Middle frontal gyrus (tissue), 1 donor: ENCODE measurements around the gene PLXNA4.

ENCODE experiments used
- DNase-seq: peaks from one replicate; pipeline ENCODE4 v3.0.0-alpha.2; 2015; ENCODE audit warnings: low spot score; ENCODE audit errors: extremely low spot score

PLXNA4 gene

GRCh38 chr7:132592231-132592920 is 16.1 kb upstream of the PLXNA4 start:
- DNase-seq = no peak

GRCh38 chr7:132590162-132590561 is 13.9 kb upstream of the PLXNA4 start:
- DNase-seq = no peak

GRCh38 chr7:132588596-132588995 is 12.3 kb upstream of the PLXNA4 start:
- DNase-seq = no peak

- DNase-seq = peak; percentile 50
Measured at GRCh38 chr7:132584796-132585494, 8.7 kb upstream of the PLXNA4 start.

- DNase-seq = no peak
Measured at GRCh38 chr7:132581431-132581830, 5.2 kb upstream of the PLXNA4 start.

GRCh38 chr7:132580717-132581285 is 4.5 kb upstream of the PLXNA4 start:
- peak; percentile 39 for DNase-seq

GRCh38 chr7:132580277-132580676 is 4.0 kb upstream of the PLXNA4 start:
- DNase-seq = no peak

- DNase-seq = no peak
Measured at GRCh38 chr7:132579260-132579899, 3.1 kb upstream of the PLXNA4 start.

- no peak for DNase-seq
Measured at GRCh38 chr7:132578826-132579225, 2.6 kb upstream of the PLXNA4 start.

- DNase-seq = no peak
Measured at GRCh38 chr7:132578050-132578370, 1.7 kb upstream of the PLXNA4 start.

GRCh38 chr7:132577206-132578049 is 1.2 kb upstream of the PLXNA4 start:
- DNase-seq = peak; percentile 60

GRCh38 chr7:132576721-132577085 is 433 bp upstream of the PLXNA4 start:
- no peak for DNase-seq

- DNase-seq = peak; percentile 22
Measured at GRCh38 chr7:132575419-132575981, 770 bp downstream of the PLXNA4 start.

- no peak for DNase-seq
Measured at GRCh38 chr7:132574223-132574622, 2.0 kb downstream of the PLXNA4 start.

- DNase-seq = no peak
Measured at GRCh38 chr7:132573251-132573955, 2.9 kb downstream of the PLXNA4 start.

GRCh38 chr7:132572526-132572925 is 3.7 kb downstream of the PLXNA4 start:
- no peak for DNase-seq

- no peak for DNase-seq
Measured at GRCh38 chr7:132571970-132572369, 4.3 kb downstream of the PLXNA4 start.

- no peak for DNase-seq
Measured at GRCh38 chr7:132569884-132570614, 6.2 kb downstream of the PLXNA4 start.

GRCh38 chr7:132568962-132569361 is 7.3 kb downstream of the PLXNA4 start:
- DNase-seq = no peak

GRCh38 chr7:132565885-132566284 is 10.4 kb downstream of the PLXNA4 start:
- no peak for DNase-seq
